Hepatocyte (in vitro differentiated cells): Measurements from ENCODE around the gene GNPTAB. TPM values are rescaled to one million over a fixed set of nuclear protein-coding genes. Genes with fewer than 3 reads are reported as not detected.
"Not testable (repeated sequence)": the region's sequence is repeated elsewhere in the genome, so short reads cannot be mapped to it uniquely, and the experiment has no call there.

Experiments
- DNase-seq: peaks from one replicate; pipeline ENCODE4 v3.0.0-alpha.2; 2016; ENCODE audit warnings: low spot score
- H2AFZ ChIP-seq: fragments of 200-600 bp; sonication (generic); 2 replicates; pipeline ENCODE4 v1.6.0; 2016; ENCODE audit warnings: antibody characterized with exemption, mild to moderate bottlenecking
- H3K27ac ChIP-seq: fragments of 200-600 bp; sonication (generic); 2 replicates; pipeline ENCODE4 v1.5.1; 2016; ENCODE audit warnings: mild to moderate bottlenecking
- H3K27me3 ChIP-seq: fragments of 200-600 bp; sonication (generic); 2 replicates; pipeline ENCODE4 v1.6.1; 2016
- H3K36me3 ChIP-seq: fragments of 200-600 bp; sonication (generic); replicated peaks from 2 replicates; pipeline ENCODE4 v1.5.1; 2016; ENCODE audit warnings: low read depth; ENCODE audit not compliant: insufficient read depth
- H3K4me1 ChIP-seq: fragments of 200-600 bp; sonication (generic); 2 replicates; pipeline ENCODE4 v1.5.1; 2016; ENCODE audit warnings: mild to moderate bottlenecking, moderate library complexity; ENCODE audit not compliant: insufficient read depth
- H3K4me2 ChIP-seq: fragments of 200-600 bp; sonication (generic); 2 replicates; pipeline ENCODE4 v1.6.0; 2016
- H3K4me3 ChIP-seq: fragments of 200-600 bp; sonication (generic); 2 replicates; pipeline ENCODE4 v1.5.1; 2016; ENCODE audit warnings: mild to moderate bottlenecking
- H3K79me2 ChIP-seq: fragments of 200-600 bp; sonication (generic); 2 replicates; pipeline ENCODE4 v1.6.0; 2017; ENCODE audit warnings: mild to moderate bottlenecking
- H3K9me2 ChIP-seq: fragments of 200-600 bp; sonication (generic); replicated peaks from 2 replicates; pipeline ENCODE4 v1.6.0; 2017; ENCODE audit warnings: mild to moderate bottlenecking; ENCODE audit not compliant: insufficient read depth
- H3K9me3 ChIP-seq: fragments of 200-600 bp; sonication (generic); 2 replicates; pipeline ENCODE4 v1.5.1; 2016; ENCODE audit warnings: low read depth, mild to moderate bottlenecking
- H4K20me1 ChIP-seq: fragments of 200-600 bp; sonication (generic); 2 replicates; pipeline ENCODE4 v1.6.0; 2016; ENCODE audit warnings: mild to moderate bottlenecking; ENCODE audit not compliant: insufficient read depth, poor library complexity, severe bottlenecking
- EZH2 ChIP-seq: fragments of 200-600 bp; sonication (generic); IDR thresholded peaks from 2 replicates; pipeline ENCODE4 v1.6.1; 2016; ENCODE audit warnings: antibody characterized with exemption, mild to moderate bottlenecking, borderline replicate concordance
- EZH2phosphoT487 ChIP-seq: fragments of 200-600 bp; sonication (generic); IDR thresholded peaks from one replicate; pipeline ENCODE4 v1.6.1; 2018; ENCODE audit warnings: antibody characterized with exemption, mild to moderate bottlenecking, low read depth, moderate library complexity; ENCODE audit not compliant: unreplicated experiment, severe bottlenecking
- WGBS: methylation state at CpG from one replicate; pipeline ENCODE4 v1.1.6; 2016; ENCODE audit warnings: low lambda C conversion rate; ENCODE audit errors: missing lambda C conversion rate; 5-methylcytosine and 5-hydroxymethylcytosine counted together
- polyA plus RNA-seq: library from polyadenylated mRNA; unstranded; fragments of >200 nt; fragmentation: Nextera tagmentation; extraction: Ambion mirVana; gene quantifications from 2 replicates; pipeline ENCODE4 v1.2.1, GENCODE V29; 2016
- total RNA-seq: library from RNA; depleted of rRNA; stranded (reverse); fragments of >200 nt; gene quantifications from 2 replicates; pipeline ENCODE4 v1.2.3, GENCODE V29; 2014
- TF ChIP-seq, protein P1 (sequence below): fragments of 200-600 bp; sonication (generic); IDR thresholded peaks from 2 replicates; pipeline ENCODE4 v1.5.1; 2016; ENCODE audit warnings: antibody characterized with exemption, mild to moderate bottlenecking; ENCODE audit not compliant: poor library complexity

The GNPTAB gene
- total and polyA plus RNA-seq, 2 experiments from 2014 or later: 13.8 to 21.6 TPM

DNA sequence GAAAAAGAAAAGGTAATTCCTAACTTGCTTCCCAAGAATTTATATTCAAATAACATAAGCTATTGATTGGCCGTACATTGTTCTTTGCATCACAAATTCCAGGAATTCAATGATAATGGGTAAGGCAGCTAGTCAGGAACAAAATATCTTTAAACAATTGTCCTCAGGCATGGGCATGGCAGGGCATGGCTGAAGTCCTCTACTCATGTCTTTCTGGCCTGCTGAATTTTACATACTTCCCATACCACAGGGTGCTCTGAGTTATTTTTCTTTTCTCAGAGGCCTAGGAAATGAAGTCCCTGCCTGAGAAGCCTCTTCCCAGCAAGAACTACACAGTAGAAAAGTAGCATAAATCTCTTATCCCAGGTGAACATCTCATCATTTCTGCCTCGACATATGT lies 31.5 kb upstream of the GNPTAB start:
- H2AFZ ChIP-seq: no peak overlapping the region
- DNase-seq: no peak
- no peaks in the 10 kb centered on the region for H3K79me2 ChIP-seq
- no peak overlapping the region for H3K4me3 ChIP-seq
- TF ChIP-seq EZH2phosphoT487 (no peak), EZH2 (no peak)
- TF ChIP-seq, protein P1, sequence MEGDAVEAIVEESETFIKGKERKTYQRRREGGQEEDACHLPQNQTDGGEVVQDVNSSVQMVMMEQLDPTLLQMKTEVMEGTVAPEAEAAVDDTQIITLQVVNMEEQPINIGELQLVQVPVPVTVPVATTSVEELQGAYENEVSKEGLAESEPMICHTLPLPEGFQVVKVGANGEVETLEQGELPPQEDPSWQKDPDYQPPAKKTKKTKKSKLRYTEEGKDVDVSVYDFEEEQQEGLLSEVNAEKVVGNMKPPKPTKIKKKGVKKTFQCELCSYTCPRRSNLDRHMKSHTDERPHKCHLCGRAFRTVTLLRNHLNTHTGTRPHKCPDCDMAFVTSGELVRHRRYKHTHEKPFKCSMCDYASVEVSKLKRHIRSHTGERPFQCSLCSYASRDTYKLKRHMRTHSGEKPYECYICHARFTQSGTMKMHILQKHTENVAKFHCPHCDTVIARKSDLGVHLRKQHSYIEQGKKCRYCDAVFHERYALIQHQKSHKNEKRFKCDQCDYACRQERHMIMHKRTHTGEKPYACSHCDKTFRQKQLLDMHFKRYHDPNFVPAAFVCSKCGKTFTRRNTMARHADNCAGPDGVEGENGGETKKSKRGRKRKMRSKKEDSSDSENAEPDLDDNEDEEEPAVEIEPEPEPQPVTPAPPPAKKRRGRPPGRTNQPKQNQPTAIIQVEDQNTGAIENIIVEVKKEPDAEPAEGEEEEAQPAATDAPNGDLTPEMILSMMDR: no peak
- no peaks in the 10 kb centered on the region for H3K36me3 ChIP-seq
- no peak overlapping the region for H3K4me2 ChIP-seq
- WGBS: 98% methylated on average over 2 of the region's 2 CpGs
- no peak overlapping the region for H3K27ac ChIP-seq
- H3K4me1 ChIP-seq: no peaks in the 10 kb centered on the region
- no peaks in the 10 kb centered on the region for H3K9me2 ChIP-seq
- H3K27me3 ChIP-seq: no peaks in the 10 kb centered on the region
- no peaks in the 10 kb centered on the region for H3K9me3 ChIP-seq
- no peaks in the 10 kb centered on the region for H4K20me1 ChIP-seq

DNA sequence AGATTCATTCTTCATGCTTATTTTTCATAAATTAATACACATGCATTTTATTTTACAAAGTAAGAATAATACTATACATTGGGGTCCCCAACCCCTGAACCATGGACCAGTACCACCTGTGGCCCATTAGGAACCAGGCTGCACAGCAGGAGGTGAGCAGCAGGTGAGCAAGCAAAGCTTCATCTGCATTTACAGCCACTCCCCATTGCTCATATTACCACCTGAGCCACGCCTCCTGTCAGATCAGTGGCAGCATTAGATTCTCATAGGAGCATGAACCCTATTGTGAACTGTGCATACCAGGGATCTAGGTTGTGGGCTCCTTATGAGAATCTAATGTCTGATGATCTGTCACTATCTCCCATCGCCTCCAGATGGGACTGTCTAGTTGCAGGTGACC lies 30.9 kb upstream of the GNPTAB start:
- H2AFZ ChIP-seq, H3K27me3 ChIP-seq: not testable (repeated sequence)

GRCh38 chr12:101859664-101860607 lies 29.2 kb upstream of the GNPTAB start:
- H4K20me1 ChIP-seq: no peaks in the 10 kb centered on the region
- H3K9me3 ChIP-seq: no peaks in the 10 kb centered on the region
- DNase-seq: no peak
- H3K27ac ChIP-seq: no peak overlapping the region
- H3K27me3 ChIP-seq: no peaks in the 10 kb centered on the region
- H3K4me1 ChIP-seq: peaks cover 18% of the 10 kb centered on the region
- H2AFZ ChIP-seq: no peak overlapping the region
- no peak for TF ChIP-seq EZH2
- TF ChIP-seq, protein P1: no peak
- TF ChIP-seq EZH2phosphoT487: no peak
- H3K4me3 ChIP-seq: no peak overlapping the region
- H3K79me2 ChIP-seq: no peaks in the 10 kb centered on the region
- no peaks in the 10 kb centered on the region for H3K9me2 ChIP-seq
- no peaks in the 10 kb centered on the region for H3K36me3 ChIP-seq
- H3K4me2 ChIP-seq: no peak overlapping the region

More for the DNA sequence above, 30.9 kb upstream of the GNPTAB start:
- WGBS: 90% methylated on average over 2 of the region's 2 CpGs
- not testable (repeated sequence) for H3K9me2 ChIP-seq, H3K4me3 ChIP-seq, H3K4me2 ChIP-seq, DNase-seq, H3K79me2 ChIP-seq, H3K4me1 ChIP-seq, H3K36me3 ChIP-seq, H3K9me3 ChIP-seq, H3K27ac ChIP-seq, H4K20me1 ChIP-seq

DNA sequence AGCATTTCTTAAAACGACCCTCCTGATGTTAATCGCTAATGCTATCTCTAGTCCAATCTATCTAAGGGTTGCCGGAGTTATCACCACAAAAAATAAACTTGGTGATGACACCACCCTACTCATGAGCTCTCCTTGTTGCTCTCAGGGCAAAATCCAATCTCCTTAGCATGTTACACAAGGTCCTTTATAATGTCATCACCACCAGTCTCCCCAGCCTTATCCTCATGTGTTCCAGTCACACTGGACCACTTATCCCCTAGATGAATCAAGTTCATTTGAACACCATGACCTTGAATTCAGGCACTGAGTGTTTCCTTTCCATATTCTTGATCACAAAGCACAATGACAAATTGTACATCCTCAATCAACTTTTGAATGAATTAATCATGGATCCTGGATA lies 27.6 kb upstream of the GNPTAB start:
- Histone ChIP-seq H3K4me2 (no peak overlapping the region), H3K27me3 (no peaks in the 10 kb centered on the region), H3K36me3 (no peaks in the 10 kb centered on the region), H4K20me1 (no peaks in the 10 kb centered on the region), H3K9me2 (no peaks in the 10 kb centered on the region), H3K79me2 (no peaks in the 10 kb centered on the region), H3K4me1 (peaks cover 20% of the 10 kb centered on the region), H3K9me3 (no peaks in the 10 kb centered on the region), H3K4me3 (no peak overlapping the region), H3K27ac (no peak overlapping the region), H2AFZ (no peak overlapping the region)
- no peak for DNase-seq
- TF ChIP-seq, protein P1: no peak
- TF ChIP-seq EZH2phosphoT487: no peak
- TF ChIP-seq EZH2: no peak
- 93% methylated on average over 3 of the region's 3 CpGs for WGBS
